Endothelial cell of umbilical vein (primary cell): ENCODE measurements around the gene HMGCS2. TPM values are rescaled to one million over a fixed set of nuclear protein-coding genes. Genes with fewer than 3 reads are reported as not detected.

ENCODE experiments used
- BruUV-seq: library from RNA; stranded (reverse); fragments of 400-500 nt; replicated peaks from 2 replicates; lab custom pipeline; 2021; lab: Mats Ljungman, UMichigan
- CTCF ChIA-PET: fragments of 300-600, 350-600 bp; sonication (Branson Sonifier 250); formaldehyde crosslinking; loops from one replicate; lab custom pipeline; 2021; ENCODE audit warnings: antibody characterized with exemption, inconsistent platforms; lab: Charles Lee
- POLR2A ChIA-PET: fragments of 300-600, 350-600 bp; sonication (Branson Sonifier 250); formaldehyde crosslinking; loops from one replicate; lab custom pipeline; 2021; ENCODE audit warnings: antibody characterized with exemption, inconsistent platforms; lab: Charles Lee
- DNase-seq: peaks from one replicate; pipeline ENCODE4 v3.0.0-alpha.2; 2011; ENCODE audit warnings: low read depth, low spot score
- FAIRE-seq: peaks from 2 replicates; lab custom pipeline; 2011; peaks lifted over from hg19 to GRCh38; lab: Jason Lieb, UNC
- H2AFZ ChIP-seq: 2 replicates; pipeline ENCODE4 v1.6.0; 2012; ENCODE audit warnings: low read depth, low read length, control low read depth, inconsistent platforms
- H3K27ac ChIP-seq: 2 replicates; pipeline ENCODE4 v1.5.1; 2011; ENCODE audit warnings: low read depth, mild to moderate bottlenecking, control low read depth, low read length, moderate library complexity; ENCODE audit not compliant: insufficient read depth
- H3K27me3 ChIP-seq, 2 experiments: 2 replicates each; pipeline versions ENCODE4 v1.6.0 to v1.6.1; 2011; ENCODE audit warnings: low read length in 2 of 2, mixed read lengths in 1 of 2; ENCODE audit not compliant: control insufficient read depth in 2 of 2, insufficient read depth in 2 of 2
- H3K36me3 ChIP-seq, 2 experiments: 2 replicates in 1 of 2; 3 replicates in 1 of 2; pipeline ENCODE4 v1.5.1; 2011; ENCODE audit warnings: low read length in 2 of 2, mild to moderate bottlenecking in 1 of 2, moderate library complexity in 1 of 2; ENCODE audit not compliant: control insufficient read depth in 2 of 2, insufficient read depth in 2 of 2; ENCODE audit errors: extremely low read depth in 1 of 2
- H3K4me1 ChIP-seq: 3 replicates; pipeline ENCODE4 v1.5.1; 2011; ENCODE audit warnings: mild to moderate bottlenecking, low read length; ENCODE audit not compliant: control insufficient read depth, insufficient read depth; ENCODE audit errors: extremely low read depth
- H3K4me2 ChIP-seq: 2 replicates; pipeline ENCODE4 v1.6.1; 2011; ENCODE audit warnings: low read length, control low read depth, mixed read lengths; ENCODE audit not compliant: insufficient read depth
- H3K4me3 ChIP-seq, 3 experiments: fragments of 200-600 bp in 1 of 3; sonication (generic), shearing (Covaris generic) in 1 of 3; replicated peaks in 1 of 3; 2 replicates each; pipeline ENCODE4 v1.5.1; 2011 to 2016; ENCODE audit warnings: control low read depth in 3 of 3, low read length in 3 of 3, mild to moderate bottlenecking in 2 of 3, inconsistent platforms in 1 of 3, low read depth in 1 of 3, moderate library complexity in 1 of 3; ENCODE audit not compliant: insufficient read depth in 1 of 3
- H3K79me2 ChIP-seq: 2 replicates; pipeline ENCODE4 v1.6.0; 2012; ENCODE audit warnings: low read length, inconsistent platforms; ENCODE audit not compliant: control insufficient read depth, insufficient read depth
- H3K9ac ChIP-seq: replicated peaks from 2 replicates; pipeline ENCODE3; 2011; ENCODE audit warnings: low read length, control low read depth; ENCODE audit not compliant: insufficient read depth; ENCODE audit errors: extremely low read depth
- H3K9me1 ChIP-seq: replicated peaks from 3 replicates; pipeline ENCODE4 v1.6.0; 2011; ENCODE audit warnings: mild to moderate bottlenecking, low read length; ENCODE audit not compliant: control insufficient read depth, insufficient read depth; ENCODE audit errors: extremely low read depth
- H3K9me3 ChIP-seq: replicated peaks from 2 replicates; pipeline ENCODE4 v1.5.1; 2012; ENCODE audit warnings: low read length, inconsistent platforms; ENCODE audit not compliant: control insufficient read depth, insufficient read depth
- H4K20me1 ChIP-seq: replicated peaks from 2 replicates; pipeline ENCODE3; 2011; ENCODE audit warnings: mild to moderate bottlenecking, low read length; ENCODE audit not compliant: control insufficient read depth, insufficient read depth; ENCODE audit errors: extremely low read depth
- EZH2 ChIP-seq: IDR thresholded peaks from 2 replicates; pipeline ENCODE4 v1.6.1; 2012; ENCODE audit warnings: borderline replicate concordance, low read depth, mild to moderate bottlenecking, moderate library complexity, low read length, inconsistent platforms; ENCODE audit not compliant: severe bottlenecking
- FOS ChIP-seq: IDR thresholded peaks from 2 replicates; pipeline ENCODE4 v1.6.1; 2011; ENCODE audit warnings: mild to moderate bottlenecking, low read length, moderate library complexity, borderline replicate concordance; ENCODE audit not compliant: insufficient read depth
- GATA2 ChIP-seq: IDR thresholded peaks from 2 replicates; pipeline ENCODE4 v1.7.0; 2011; ENCODE audit warnings: low read depth, mild to moderate bottlenecking, moderate library complexity, mixed read lengths, low read length; ENCODE audit not compliant: insufficient read length, insufficient read depth
- JUN ChIP-seq: IDR thresholded peaks from 2 replicates; pipeline ENCODE4 v1.6.1; 2011; ENCODE audit warnings: borderline replicate concordance, low read depth; ENCODE audit not compliant: insufficient read length, insufficient read depth
- MAX ChIP-seq: IDR thresholded peaks from 2 replicates; pipeline ENCODE4 v1.6.1; 2011; ENCODE audit not compliant: insufficient read depth, insufficient read length
- MYC ChIP-seq: IDR thresholded peaks from one replicate; pipeline ENCODE4 v1.6.1; 2011; ENCODE audit warnings: mild to moderate bottlenecking, low read depth, low read length
- POLR2A ChIP-seq: IDR thresholded peaks from 2 replicates; pipeline ENCODE4 v1.6.1; 2012; ENCODE audit warnings: low read depth, mild to moderate bottlenecking, control low read depth, low read length
- POLR2AphosphoS5 ChIP-seq: IDR thresholded peaks from 2 replicates; pipeline ENCODE4 v1.6.1; 2012; ENCODE audit warnings: low read depth, mild to moderate bottlenecking, control low read depth, low read length, moderate library complexity; ENCODE audit not compliant: insufficient read depth
- dilution Hi-C: fragments of 300-500 bp; cut with MboI; formaldehyde crosslinking; loops from one replicate; pipeline ENCODE4 v1.15.0; 2019; ENCODE audit warnings: low sequenced_read_pairs; ENCODE audit not compliant: extremely low pct_ligation_motif_present
- intact Hi-C: fragments of 100-400 bp; cut with micrococcal nuclease; formaldehyde crosslinking; loops from one replicate; pipeline ENCODE4 v1.10.0; 2022
- polyA plus RNA-seq, 4 experiments: library from polyadenylated mRNA; depleted of rRNA in 3 of 4; stranded (reverse) in 3 of 4; unstranded in 1 of 4; fragments of >200 nt; gene quantifications; 2 replicates each; pipeline versions ENCODE4 v1.2.1 to v1.2.3, GENCODE V29; 2011 to 2012; ENCODE audit warnings: missing spikeins in 1 of 4
- total RNA-seq: library from RNA; stranded (reverse); gene quantifications from 2 replicates; pipeline ENCODE4 v1.2.3, GENCODE V29; 2021
- TF ChIP-seq, protein P1 (sequence below), 2 donors: IDR thresholded peaks; 1 replicate in 1 of 2; 2 replicates in 1 of 2; pipeline ENCODE4 v1.5.1; 2011; ENCODE audit warnings: low read length in 2 of 2, mild to moderate bottlenecking in 2 of 2, moderate library complexity in 2 of 2, control low read depth in 1 of 2, inconsistent platforms in 1 of 2, low read depth in 1 of 2; ENCODE audit not compliant: insufficient read depth in 1 of 2; ENCODE audit errors: extremely low read depth in 1 of 2

HMGCS2 gene
- total and polyA plus RNA-seq, 2 donors (not counting 3 experiments of a cell fraction or from before 2014, with no cell fraction given), result not detected

- H3K27ac ChIP-seq, result no peak overlapping the region
- H3K79me2 ChIP-seq, result no peaks in the 10 kb centered on the region
- ChIA-PET CTCF (interaction anchor here (1.4 to 2.3 kb wide), 2 partner anchors 7 to 132 kb away, joined by 4 to 8 read pairs; no protein-coding TSS in a partner anchor), POLR2A (no interaction called here)
- no peak overlapping the region for H3K4me2 ChIP-seq
- H4K20me1 ChIP-seq, result no peaks in the 10 kb centered on the region
- H3K4me1 ChIP-seq, result no peaks in the 10 kb centered on the region
- no peak overlapping the region for H3K4me3 ChIP-seq
- DNase-seq (peak; percentile 3), FAIRE-seq (no peak)
- no peak overlapping the region for H3K9ac ChIP-seq
- no peaks in the 10 kb centered on the region for H3K9me3 ChIP-seq
- H2AFZ ChIP-seq, result no peak overlapping the region
- BruUV-seq, result no TSS peak
- no peak for TF ChIP-seq JUN
- no peak for TF ChIP-seq FOS
- TF ChIP-seq MAX, result no peak
- peaks cover 15 to 32% of the 10 kb centered on the region in 2 experiments for H3K27me3 ChIP-seq
- H3K9me1 ChIP-seq, result no peaks in the 10 kb centered on the region
- dilution Hi-C loops, result no loop called here
- no peaks in the 10 kb centered on the region for H3K36me3 ChIP-seq
- intact Hi-C loops, result no loop called here
Measured at GRCh38 chr1:119816407-119816806, 47.7 kb upstream of the HMGCS2 start.

DNA sequence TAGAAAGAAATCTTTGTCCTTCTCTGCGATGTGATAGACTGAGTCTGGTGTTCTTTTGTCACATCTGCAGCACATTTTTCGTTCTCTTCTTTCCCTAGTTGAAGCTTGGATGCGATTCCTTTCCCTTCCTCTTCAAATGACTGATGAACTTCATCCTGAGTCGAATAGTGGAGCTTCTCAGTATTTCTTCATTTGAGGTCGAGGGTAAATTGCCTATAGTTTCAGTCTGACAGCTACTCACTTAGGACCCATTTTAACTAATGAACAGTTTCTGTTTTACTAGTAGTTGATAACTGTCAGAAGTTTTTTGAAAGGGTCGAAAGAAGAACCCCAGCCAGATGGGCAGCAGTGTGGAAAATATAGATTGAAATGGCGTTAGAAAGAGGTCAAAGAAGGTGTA, 47.2 kb upstream of the HMGCS2 start:
- Histone ChIP-seq H3K27ac (no peak overlapping the region), H4K20me1 (no peaks in the 10 kb centered on the region), H3K9me3 (no peaks in the 10 kb centered on the region), H2AFZ (no peak overlapping the region), H3K4me2 (no peak overlapping the region), H3K36me3 (no peaks in the 10 kb centered on the region), H3K4me1 (no peaks in the 10 kb centered on the region), H3K4me3 (no peak overlapping the region), H3K79me2 (no peaks in the 10 kb centered on the region), H3K9me1 (no peaks in the 10 kb centered on the region), H3K27me3 (peaks cover 15 to 36% of the 10 kb centered on the region in 2 experiments), H3K9ac (no peak overlapping the region)
- FAIRE-seq, result no peak
- CTCF ChIA-PET, result interaction anchor here (1.2 to 1.3 kb wide), 2 partner anchors 140 to 204 kb away, joined by 3 read pairs; no protein-coding TSS in a partner anchor
- no TSS peak for BruUV-seq
- POLR2A ChIA-PET, result no interaction called here
- TF ChIP-seq MYC (no peak), FOS (no peak), EZH2 (no peak), MAX (no peak), POLR2AphosphoS5 (no peak), POLR2A (no peak), GATA2 (no peak), JUN (no peak)
- TF ChIP-seq, protein P1, sequence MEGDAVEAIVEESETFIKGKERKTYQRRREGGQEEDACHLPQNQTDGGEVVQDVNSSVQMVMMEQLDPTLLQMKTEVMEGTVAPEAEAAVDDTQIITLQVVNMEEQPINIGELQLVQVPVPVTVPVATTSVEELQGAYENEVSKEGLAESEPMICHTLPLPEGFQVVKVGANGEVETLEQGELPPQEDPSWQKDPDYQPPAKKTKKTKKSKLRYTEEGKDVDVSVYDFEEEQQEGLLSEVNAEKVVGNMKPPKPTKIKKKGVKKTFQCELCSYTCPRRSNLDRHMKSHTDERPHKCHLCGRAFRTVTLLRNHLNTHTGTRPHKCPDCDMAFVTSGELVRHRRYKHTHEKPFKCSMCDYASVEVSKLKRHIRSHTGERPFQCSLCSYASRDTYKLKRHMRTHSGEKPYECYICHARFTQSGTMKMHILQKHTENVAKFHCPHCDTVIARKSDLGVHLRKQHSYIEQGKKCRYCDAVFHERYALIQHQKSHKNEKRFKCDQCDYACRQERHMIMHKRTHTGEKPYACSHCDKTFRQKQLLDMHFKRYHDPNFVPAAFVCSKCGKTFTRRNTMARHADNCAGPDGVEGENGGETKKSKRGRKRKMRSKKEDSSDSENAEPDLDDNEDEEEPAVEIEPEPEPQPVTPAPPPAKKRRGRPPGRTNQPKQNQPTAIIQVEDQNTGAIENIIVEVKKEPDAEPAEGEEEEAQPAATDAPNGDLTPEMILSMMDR (IDR thresholded peaks at IDR 0.05; ENCODE audit: extremely low read depth in 1 of 2, insufficient read depth in 1 of 2, low read depth in 1 of 2, low read length in 2 of 2), result no peak
- no peak for DNase-seq
- intact Hi-C loops, result no loop called here
- dilution Hi-C loops, result no loop called here
